ENCODE measurements around the gene SLC6A1. TPM values are rescaled to one million over a fixed set of nuclear protein-coding genes. Genes with fewer than 3 reads are reported as not detected.
A peak's percentile ranks its signal among the peaks of the same experiment; 100 is the strongest.
"Not testable (repeated sequence)": the region's sequence is repeated elsewhere in the genome, so short reads cannot be mapped to it uniquely, and the experiment has no call there.

Gene SLC6A1
- total RNA-seq, 4 donors from 2014 or later = 3.9 to 7.3 (median 5.4) TPM

DNA sequence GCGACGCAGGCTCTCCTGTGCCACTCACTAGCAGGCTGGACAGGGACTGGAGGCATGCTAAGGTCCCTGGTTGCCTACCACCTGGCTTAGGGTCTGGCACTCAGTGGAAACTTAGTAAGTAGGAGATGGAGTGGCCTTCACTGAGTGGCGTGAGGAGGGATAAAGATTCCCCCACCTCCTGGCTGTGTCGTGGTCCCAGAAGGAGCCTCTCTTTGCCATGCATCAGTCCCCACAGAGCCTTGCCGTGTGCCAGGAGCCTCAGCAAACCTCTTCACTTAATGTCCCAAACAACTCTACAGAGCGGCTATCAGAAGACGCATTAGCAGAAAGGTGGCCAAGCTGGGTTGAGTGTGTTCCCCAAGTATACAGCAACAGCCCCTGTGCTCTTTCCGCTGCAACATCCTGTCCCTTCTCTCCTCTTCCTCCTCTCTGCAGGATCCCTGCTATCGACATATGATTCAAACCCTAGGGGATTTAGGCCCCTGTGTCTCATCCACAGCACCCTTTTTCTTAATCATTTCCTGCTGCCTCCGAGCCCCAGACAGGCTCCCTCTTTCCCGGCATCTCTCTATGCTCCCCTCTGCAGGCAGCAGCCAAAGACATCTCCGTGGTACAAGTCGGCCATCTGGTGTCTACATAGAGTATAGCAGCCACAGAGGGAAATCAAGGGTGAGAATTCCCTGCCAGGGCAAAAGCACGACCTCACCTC lies 66.7 kb downstream of the SLC6A1 start:
- Histone ChIP-seq H3K9me3 (no peaks in the 10 kb centered on the region), H3K36me3 (no peaks in the 10 kb centered on the region), H3K4me1 (peaks cover 0 to 19% (median 4%) of the 10 kb centered on the region in 4 donors), H3K27ac (no peak overlapping the region), H3K4me3 (no peak overlapping the region), H3K27me3 (peaks cover 0 to 7% of the 10 kb centered on the region in 2 donors)
- TF ChIP-seq POLR2A (IDR thresholded peaks at IDR 0.05) (no peak), EP300 (IDR thresholded peaks at IDR 0.05) (no peak)
- TF ChIP-seq, protein P1, sequence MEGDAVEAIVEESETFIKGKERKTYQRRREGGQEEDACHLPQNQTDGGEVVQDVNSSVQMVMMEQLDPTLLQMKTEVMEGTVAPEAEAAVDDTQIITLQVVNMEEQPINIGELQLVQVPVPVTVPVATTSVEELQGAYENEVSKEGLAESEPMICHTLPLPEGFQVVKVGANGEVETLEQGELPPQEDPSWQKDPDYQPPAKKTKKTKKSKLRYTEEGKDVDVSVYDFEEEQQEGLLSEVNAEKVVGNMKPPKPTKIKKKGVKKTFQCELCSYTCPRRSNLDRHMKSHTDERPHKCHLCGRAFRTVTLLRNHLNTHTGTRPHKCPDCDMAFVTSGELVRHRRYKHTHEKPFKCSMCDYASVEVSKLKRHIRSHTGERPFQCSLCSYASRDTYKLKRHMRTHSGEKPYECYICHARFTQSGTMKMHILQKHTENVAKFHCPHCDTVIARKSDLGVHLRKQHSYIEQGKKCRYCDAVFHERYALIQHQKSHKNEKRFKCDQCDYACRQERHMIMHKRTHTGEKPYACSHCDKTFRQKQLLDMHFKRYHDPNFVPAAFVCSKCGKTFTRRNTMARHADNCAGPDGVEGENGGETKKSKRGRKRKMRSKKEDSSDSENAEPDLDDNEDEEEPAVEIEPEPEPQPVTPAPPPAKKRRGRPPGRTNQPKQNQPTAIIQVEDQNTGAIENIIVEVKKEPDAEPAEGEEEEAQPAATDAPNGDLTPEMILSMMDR (IDR thresholded peaks at IDR 0.05) = peak; percentile 55 to 88 (median 77)
- peak; percentile 39 to 83 for DNase-seq (ENCODE audit: low spot score in 2 of 2)
- 31 to 32% methylated on average over 14 of the region's 14 CpGs for WGBS, 2 donors

DNA sequence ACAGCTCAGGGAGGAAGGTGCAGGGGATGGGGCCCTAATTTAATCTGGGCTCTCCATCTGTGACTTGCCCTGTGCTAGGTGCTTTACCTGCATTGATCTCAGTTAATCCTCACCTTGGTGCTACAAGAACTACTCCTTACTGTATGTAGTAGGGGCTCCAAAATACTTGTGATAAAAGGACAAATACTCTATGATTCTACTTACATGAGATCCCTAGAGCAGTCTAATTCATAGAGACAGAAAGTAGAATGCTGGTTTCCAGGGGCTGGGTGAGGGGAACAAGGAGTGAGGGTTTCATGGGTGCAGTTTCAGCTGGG lies 67.2 kb downstream of the SLC6A1 start:
- DNase-seq (ENCODE audit: low spot score in 2 of 2) = no peak
- Histone ChIP-seq H3K27ac (no peak overlapping the region), H3K4me3 (no peak overlapping the region), H3K36me3 (no peaks in the 10 kb centered on the region), H3K4me1 (peaks cover 0 to 19% (median 4%) of the 10 kb centered on the region in 4 donors), H3K9me3 (peaks cover 0 to 4% (median 0%) of the 10 kb centered on the region in 4 donors), H3K27me3 (peaks cover 0 to 7% of the 10 kb centered on the region in 2 donors)
- TF ChIP-seq, protein P1 (IDR thresholded peaks at IDR 0.05) = no peak
- TF ChIP-seq EP300 (IDR thresholded peaks at IDR 0.05) (no peak), POLR2A (IDR thresholded peaks at IDR 0.05) (no peak)

DNA sequence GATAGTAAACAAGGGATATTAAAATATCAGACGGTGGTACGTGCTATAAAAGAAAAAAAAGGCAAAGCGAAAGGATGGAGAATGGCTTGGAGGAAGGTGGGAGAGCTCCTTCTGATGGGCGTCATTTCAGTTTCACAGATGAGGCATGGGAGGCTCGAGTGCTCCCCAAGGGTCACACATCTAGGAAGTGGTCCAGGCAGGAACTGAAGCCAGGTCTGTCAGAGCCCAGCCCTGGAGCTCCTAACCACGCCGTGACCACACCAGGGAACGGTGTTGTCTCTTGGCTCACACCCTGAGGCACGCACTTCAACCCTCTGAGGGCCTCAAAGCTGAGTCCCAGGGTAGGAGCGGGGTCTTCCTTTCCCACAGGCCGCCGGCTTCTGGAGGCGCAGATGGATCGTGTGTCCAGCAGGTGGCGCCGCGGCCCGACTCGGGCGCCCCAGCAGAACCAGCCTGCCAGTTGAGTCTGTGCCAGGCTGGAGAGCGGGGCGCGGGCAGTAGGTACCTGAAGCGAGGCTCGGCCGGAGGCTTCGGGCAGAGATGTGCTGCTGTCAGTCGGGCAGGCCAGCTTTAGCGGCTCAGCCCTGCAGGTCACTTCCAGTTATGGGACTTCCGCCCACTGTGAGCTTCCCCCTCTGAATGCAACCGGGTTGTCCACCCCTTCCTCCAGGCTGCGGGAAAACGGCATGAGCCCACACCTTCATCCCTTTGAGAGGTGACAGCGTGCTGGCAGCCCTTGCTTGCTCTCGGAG lies 68.1 kb downstream of the SLC6A1 start:
- TF ChIP-seq POLR2A (IDR thresholded peaks at IDR 0.05) (no peak), EP300 (IDR thresholded peaks at IDR 0.05) (no peak)
- TF ChIP-seq, protein P1 (IDR thresholded peaks at IDR 0.05) = peak; percentile 66 to 94 (median 78)
- H3K36me3 ChIP-seq = no peaks in the 10 kb centered on the region
- H3K4me3 ChIP-seq = peak overlapping the region in 3 of 4 donors; percentile 9 to 37 (median 24)
- DNase-seq (ENCODE audit: low spot score in 2 of 2) = peak; percentile 36 to 45
- 17 to 37% methylated on average over 16 to 17 of the region's 35 CpGs for WGBS, 2 donors
- peak overlapping the region in 2 of 4 donors; percentile 46 to 58 for H3K27ac ChIP-seq
- H3K9me3 ChIP-seq = peaks cover 0 to 8% (median 0%) of the 10 kb centered on the region in 4 donors
- H3K4me1 ChIP-seq = peaks cover 0 to 19% (median 4%) of the 10 kb centered on the region in 4 donors
- peaks cover 0 to 7% of the 10 kb centered on the region in 2 donors for H3K27me3 ChIP-seq

DNA sequence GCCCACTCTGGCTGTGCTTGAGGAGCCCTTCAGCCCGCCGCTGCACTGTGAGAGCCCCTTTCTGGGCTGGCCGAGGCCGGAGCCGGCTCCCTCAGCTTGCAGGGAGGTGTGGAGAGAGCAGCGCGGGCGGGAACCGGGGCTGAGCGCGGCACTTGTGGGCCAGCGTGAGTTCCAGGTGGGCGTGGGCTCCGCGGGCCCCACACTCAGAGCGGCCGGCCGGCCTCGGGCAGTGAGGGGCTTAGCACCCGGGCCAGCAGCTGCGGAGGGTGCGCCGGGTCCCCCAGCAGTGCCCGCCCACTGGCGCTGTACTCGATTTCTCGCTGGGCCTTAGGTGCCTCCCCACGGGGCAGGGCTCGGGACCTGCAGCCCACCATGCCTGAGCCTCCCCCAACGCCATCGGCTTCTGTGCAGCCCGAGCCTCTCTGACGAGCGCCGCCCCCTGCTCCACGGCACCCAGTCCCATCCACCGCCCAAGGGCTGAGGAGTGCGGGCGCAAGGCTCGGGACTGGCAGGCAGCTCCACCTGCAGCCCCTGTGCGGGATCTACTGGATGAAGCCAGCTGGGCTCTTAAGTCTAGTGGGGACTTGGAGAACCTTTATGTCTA lies 68.8 kb downstream of the SLC6A1 start:
- 92 to 93% methylated on average over 40 to 41 of the region's 41 CpGs for WGBS, 2 donors
- not testable (repeated sequence) for DNase-seq (ENCODE audit: low spot score in 2 of 2); H3K9me3 ChIP-seq; H3K36me3 ChIP-seq; H3K27me3 ChIP-seq
- peaks cover 0 to 19% (median 4%) of the 10 kb centered on the region in 4 donors for H3K4me1 ChIP-seq
- H3K27ac ChIP-seq = peak overlapping the region in 2 of 4 donors; percentile 43 to 46
- peak overlapping the region in 3 of 4 donors; percentile 9 to 37 (median 24) for H3K4me3 ChIP-seq

DNA sequence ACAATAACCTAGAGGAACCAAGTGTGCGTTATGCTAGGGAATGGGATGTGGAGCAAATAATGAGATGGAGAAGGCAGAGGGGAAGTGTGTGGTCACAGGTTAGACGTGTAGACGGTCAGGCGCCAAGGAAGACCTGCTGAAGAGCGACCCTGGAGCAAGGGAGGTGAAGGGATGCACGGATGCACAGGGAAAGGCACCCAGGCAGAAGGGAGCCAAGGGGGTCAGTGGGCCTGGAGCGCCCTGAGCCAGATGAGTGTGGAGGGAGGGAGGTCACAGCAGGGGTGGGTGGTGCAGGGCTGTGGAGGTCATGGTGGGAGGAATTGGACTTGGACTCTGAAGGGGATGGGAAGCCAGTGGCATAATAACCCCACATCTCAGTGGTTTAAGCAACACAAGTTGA lies 70.2 kb downstream of the SLC6A1 start:
- TF ChIP-seq EP300 (IDR thresholded peaks at IDR 0.05) (no peak), POLR2A (IDR thresholded peaks at IDR 0.05) (no peak)
- TF ChIP-seq, protein P1 (IDR thresholded peaks at IDR 0.05) = no peak
- Histone ChIP-seq H3K9me3 (peaks cover 0 to 11% (median 0%) of the 10 kb centered on the region in 4 donors), H3K4me3 (no peak overlapping the region), H3K27ac (no peak overlapping the region), H3K27me3 (peaks cover 0 to 4% of the 10 kb centered on the region in 2 donors), H3K4me1 (peaks cover 0 to 19% (median 4%) of the 10 kb centered on the region in 4 donors), H3K36me3 (no peaks in the 10 kb centered on the region)
- DNase-seq (ENCODE audit: low spot score in 2 of 2) = no peak
- 81 to 85% methylated on average over 7 of the region's 7 CpGs for WGBS, 2 donors
